ENCODE data around the gene OGFOD3. TPM values are rescaled to one million over a fixed set of nuclear protein-coding genes. Genes with fewer than 3 reads are reported as not detected.
"Not testable (repeated sequence)": the region's sequence is repeated elsewhere in the genome, so short reads cannot be mapped to it uniquely, and the experiment has no call there.

OGFOD3 gene
- polyA plus RNA-seq, 1 donor, result 21.5 TPM

- peak; percentile 87 for DNase-seq
Observed at GRCh38 chr17:82351713-82352488, 66.5 kb downstream of the OGFOD3 start.

- DNase-seq, result no peak
Observed at GRCh38 chr17:82351254-82351712, 67.1 kb downstream of the OGFOD3 start.

GRCh38 chr17:82350182-82351030, 68.0 kb downstream of the OGFOD3 start:
- no peak for DNase-seq

GRCh38 chr17:82349287-82349701, 69.1 kb downstream of the OGFOD3 start:
- DNase-seq, result no peak

GRCh38 chr17:82348866-82349265, 69.5 kb downstream of the OGFOD3 start:
- no peak for DNase-seq

- no peak for DNase-seq
Observed at GRCh38 chr17:82348434-82348833, 70.0 kb downstream of the OGFOD3 start.

GRCh38 chr17:82347994-82348393, 70.4 kb downstream of the OGFOD3 start:
- DNase-seq, result not testable (repeated sequence)

- DNase-seq, result no peak
Observed at GRCh38 chr17:82346342-82347300, 71.8 kb downstream of the OGFOD3 start.

GRCh38 chr17:82345151-82345976, 73.0 kb downstream of the OGFOD3 start:
- no peak for DNase-seq

- no peak for DNase-seq
Observed at GRCh38 chr17:82344175-82344907, 74.0 kb downstream of the OGFOD3 start.

GRCh38 chr17:82343560-82343959, 74.8 kb downstream of the OGFOD3 start:
- DNase-seq, result no peak

GRCh38 chr17:82342361-82343079, 75.9 kb downstream of the OGFOD3 start:
- no peak for DNase-seq

- peak; percentile 45 for DNase-seq
Observed at GRCh38 chr17:82339634-82340580, 78.5 kb downstream of the OGFOD3 start.

Other genes starting within 250 kb of the OGFOD3 start
- gene CCDC57, start 205.7 kb downstream of the OGFOD3 start, polyA plus RNA-seq (ENCODE audit: insufficient read length), result 29.9 TPM
- gene SLC16A3, start 189.5 kb downstream of the OGFOD3 start, polyA plus RNA-seq (ENCODE audit: insufficient read length), result 34.8 TPM
- 81.9 TPM for gene CSNK1D, start 144.9 kb downstream of the OGFOD3 start, polyA plus RNA-seq (ENCODE audit: insufficient read length)
- gene CD7, start 101.0 kb downstream of the OGFOD3 start, polyA plus RNA-seq (ENCODE audit: insufficient read length), result 0.45 TPM
- gene SECTM1, start 84.8 kb downstream of the OGFOD3 start, polyA plus RNA-seq (ENCODE audit: insufficient read length), result 5.5 TPM
- not detected for gene TEX19, start 59.3 kb downstream of the OGFOD3 start, polyA plus RNA-seq (ENCODE audit: insufficient read length)
- gene UTS2R, start 46.8 kb downstream of the OGFOD3 start, polyA plus RNA-seq (ENCODE audit: insufficient read length), result 12.6 TPM
- 27.4 TPM for gene HEXD, start 239 bp downstream of the OGFOD3 start, polyA plus RNA-seq (ENCODE audit: insufficient read length)
- 39.6 TPM for gene CYBC1, start 32.2 kb upstream of the OGFOD3 start, polyA plus RNA-seq (ENCODE audit: insufficient read length)
- 53.8 TPM for gene NARF, start 40.2 kb upstream of the OGFOD3 start, polyA plus RNA-seq (ENCODE audit: insufficient read length)
- 44.4 TPM for gene FOXK2, start 101.1 kb upstream of the OGFOD3 start, polyA plus RNA-seq (ENCODE audit: insufficient read length)
- gene WDR45B, start 229.9 kb upstream of the OGFOD3 start, polyA plus RNA-seq (ENCODE audit: insufficient read length), result 61.2 TPM

Data from hindlimb muscle (tissue), 1 donor.